CD1c-positive myeloid dendritic cell (primary cell): Measurements from ENCODE around the gene ETAA1.

Experiments used
- DNase-seq: peaks from one replicate; pipeline ENCODE4 v3.0.0-alpha.2; 2016; ENCODE audit errors: extremely low spot score

Gene ETAA1

GRCh38 chr2:67437114-67437513 lies 40.0 kb downstream of the ETAA1 start:
- no peak for DNase-seq

GRCh38 chr2:67438337-67438736 lies 41.2 kb downstream of the ETAA1 start:
- no peak for DNase-seq

- no peak for DNase-seq
Measured at GRCh38 chr2:67445652-67446268, 48.6 kb downstream of the ETAA1 start.

GRCh38 chr2:67446491-67446911 lies 49.4 kb downstream of the ETAA1 start:
- DNase-seq = no peak

- DNase-seq = no peak
Measured at GRCh38 chr2:67448648-67449047, 51.5 kb downstream of the ETAA1 start.

GRCh38 chr2:67451086-67451832 lies 54.1 kb downstream of the ETAA1 start:
- DNase-seq = no peak

- DNase-seq = no peak
Measured at GRCh38 chr2:67453310-67453709, 56.2 kb downstream of the ETAA1 start.

- no peak for DNase-seq
Measured at GRCh38 chr2:67455219-67456142, 58.3 kb downstream of the ETAA1 start.

GRCh38 chr2:67456428-67456827 lies 59.3 kb downstream of the ETAA1 start:
- DNase-seq = no peak

GRCh38 chr2:67457699-67458098 lies 60.6 kb downstream of the ETAA1 start:
- DNase-seq = no peak

GRCh38 chr2:67459761-67460160 lies 62.6 kb downstream of the ETAA1 start:
- DNase-seq = no peak
